Fibroblast of lung (primary cell): ENCODE results near the gene TACC2. TPM values are rescaled to one million over a fixed set of nuclear protein-coding genes. Genes with fewer than 3 reads are reported as not detected.

Experiments used
- DNase-seq, 2 donors: peaks; one replicate each; pipeline versions ENCODE4 v3.0.0 to v3.0.0-alpha.2; 2010; ENCODE audit warnings: low read depth in 2 of 2
- H2AFZ ChIP-seq: 2 replicates; pipeline ENCODE4 v1.5.1; 2012; ENCODE audit warnings: low read length, control low read depth, inconsistent platforms
- H3K27ac ChIP-seq: 2 replicates; pipeline ENCODE4 v1.5.1; 2011; ENCODE audit warnings: low read length, control low read depth; ENCODE audit not compliant: insufficient read depth
- H3K27me3 ChIP-seq: 2 replicates; pipeline ENCODE4 v1.5.1; 2011; ENCODE audit warnings: mild to moderate bottlenecking, low read length; ENCODE audit not compliant: control insufficient read depth, insufficient read depth
- H3K36me3 ChIP-seq: 2 replicates; pipeline ENCODE4 v1.5.1; 2011; ENCODE audit warnings: low read length; ENCODE audit not compliant: control insufficient read depth, insufficient read depth
- H3K4me1 ChIP-seq: 2 replicates; pipeline ENCODE4 v1.5.1; 2011; ENCODE audit warnings: low read length; ENCODE audit not compliant: control insufficient read depth, insufficient read depth; ENCODE audit errors: extremely low read depth
- H3K4me2 ChIP-seq: 2 replicates; pipeline ENCODE4 v1.5.1; 2011; ENCODE audit warnings: low read length, control low read depth; ENCODE audit not compliant: insufficient read depth; ENCODE audit errors: extremely low read depth
- H3K4me3 ChIP-seq, 4 experiments: fragments of 200-600 bp in 1 of 4; sonication (generic) in 1 of 4; replicated peaks in 1 of 4; 2 replicates each; pipeline ENCODE4 v1.5.1; 2011 to 2016; ENCODE audit warnings: low read length in 4 of 4, low read depth in 3 of 4, mild to moderate bottlenecking in 3 of 4, control low read depth in 2 of 4, inconsistent platforms in 1 of 4, mixed read lengths in 1 of 4; ENCODE audit not compliant: insufficient read depth in 1 of 4; ENCODE audit errors: control extremely low read depth in 1 of 4
- H3K79me2 ChIP-seq: 2 replicates; pipeline ENCODE4 v1.5.1; 2012; ENCODE audit warnings: mild to moderate bottlenecking, low read length, inconsistent platforms; ENCODE audit not compliant: control insufficient read depth, insufficient read depth
- H3K9ac ChIP-seq: 2 replicates; pipeline ENCODE4 v1.5.1; 2011; ENCODE audit warnings: mild to moderate bottlenecking, low read length, control low read depth; ENCODE audit not compliant: insufficient read depth
- H3K9me3 ChIP-seq: 2 replicates; pipeline ENCODE4 v1.5.1; 2012; ENCODE audit warnings: low read depth, low read length; ENCODE audit not compliant: control insufficient read depth, insufficient read depth
- H4K20me1 ChIP-seq: 2 replicates; pipeline ENCODE4 v1.5.1; 2011; ENCODE audit warnings: low read length; ENCODE audit not compliant: control insufficient read depth, insufficient read depth; ENCODE audit errors: extremely low read depth
- EZH2 ChIP-seq: IDR thresholded peaks from 2 replicates; pipeline ENCODE4 v1.5.1; 2012; ENCODE audit warnings: low read length, control low read depth, mild to moderate bottlenecking; ENCODE audit errors: missing control alignments
- polyA plus RNA-seq, 2 donors: library from polyadenylated mRNA; depleted of rRNA in 1 of 2; stranded (reverse) in 1 of 2; unstranded in 1 of 2; fragments of >200 nt; gene quantifications; 2 replicates each; pipeline ENCODE4 v1.2.1, GENCODE V29; 2011 to 2012; ENCODE audit warnings: missing spikeins in 1 of 2
- total RNA-seq: library from RNA; depleted of rRNA; stranded (reverse); fragments of >200 nt; gene quantifications from 2 replicates; pipeline ENCODE4 v1.2.1, GENCODE V29; 2014
- TF ChIP-seq, protein P1 (sequence below), 2 donors: IDR thresholded peaks in 1 of 2; conservative IDR thresholded peaks in 1 of 2; 1 replicate in 1 of 2; 2 replicates in 1 of 2; pipeline ENCODE4 v1.5.1; 2011 to 2012; ENCODE audit warnings: low read length in 2 of 2, control low read depth in 1 of 2, inconsistent platforms in 1 of 2, low read depth in 1 of 2, mild to moderate bottlenecking in 1 of 2

TACC2 gene
- total and polyA plus RNA-seq, 2 donors (not counting 1 experiment from before 2014, with no cell fraction given), result 7.6 to 13.0 TPM

DNA sequence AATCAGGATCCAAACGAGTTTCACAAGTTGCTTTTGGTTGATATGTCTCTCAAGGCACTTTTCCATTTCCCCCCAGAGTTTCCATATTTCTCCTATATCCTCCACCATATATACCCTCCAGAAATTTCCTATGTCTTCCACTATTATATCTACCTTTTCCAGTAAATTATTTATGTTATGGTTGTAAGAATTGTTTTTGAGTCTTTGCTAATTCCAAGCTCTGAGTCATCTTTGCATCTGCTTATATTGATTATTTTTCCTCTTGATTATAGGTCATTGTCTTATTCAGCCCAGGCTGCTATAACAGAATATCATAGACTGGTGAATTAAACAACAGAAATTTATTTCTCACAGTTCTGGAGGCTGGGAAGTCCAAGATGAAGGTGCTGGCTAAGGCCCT lies 12.7 kb downstream of the TACC2 start:
- Histone ChIP-seq H3K4me1 (no peaks in the 10 kb centered on the region), H3K79me2 (no peaks in the 10 kb centered on the region), H3K36me3 (no peaks in the 10 kb centered on the region), H2AFZ (no peak overlapping the region), H3K27ac (no peak overlapping the region), H3K27me3 (peaks cover 2% of the 10 kb centered on the region), H4K20me1 (no peaks in the 10 kb centered on the region), H3K9me3 (no peaks in the 10 kb centered on the region), H3K9ac (no peak overlapping the region), H3K4me3 (no peak overlapping the region), H3K4me2 (no peak overlapping the region)
- no peak for TF ChIP-seq EZH2
- TF ChIP-seq, protein P1, sequence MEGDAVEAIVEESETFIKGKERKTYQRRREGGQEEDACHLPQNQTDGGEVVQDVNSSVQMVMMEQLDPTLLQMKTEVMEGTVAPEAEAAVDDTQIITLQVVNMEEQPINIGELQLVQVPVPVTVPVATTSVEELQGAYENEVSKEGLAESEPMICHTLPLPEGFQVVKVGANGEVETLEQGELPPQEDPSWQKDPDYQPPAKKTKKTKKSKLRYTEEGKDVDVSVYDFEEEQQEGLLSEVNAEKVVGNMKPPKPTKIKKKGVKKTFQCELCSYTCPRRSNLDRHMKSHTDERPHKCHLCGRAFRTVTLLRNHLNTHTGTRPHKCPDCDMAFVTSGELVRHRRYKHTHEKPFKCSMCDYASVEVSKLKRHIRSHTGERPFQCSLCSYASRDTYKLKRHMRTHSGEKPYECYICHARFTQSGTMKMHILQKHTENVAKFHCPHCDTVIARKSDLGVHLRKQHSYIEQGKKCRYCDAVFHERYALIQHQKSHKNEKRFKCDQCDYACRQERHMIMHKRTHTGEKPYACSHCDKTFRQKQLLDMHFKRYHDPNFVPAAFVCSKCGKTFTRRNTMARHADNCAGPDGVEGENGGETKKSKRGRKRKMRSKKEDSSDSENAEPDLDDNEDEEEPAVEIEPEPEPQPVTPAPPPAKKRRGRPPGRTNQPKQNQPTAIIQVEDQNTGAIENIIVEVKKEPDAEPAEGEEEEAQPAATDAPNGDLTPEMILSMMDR (conservative IDR thresholded peaks at IDR 0.05 in 1 of 2, IDR thresholded peaks at IDR 0.05 in 1 of 2; ENCODE audit: low read depth in 1 of 2, low read length in 2 of 2), result no peak
- no peak for DNase-seq

DNA sequence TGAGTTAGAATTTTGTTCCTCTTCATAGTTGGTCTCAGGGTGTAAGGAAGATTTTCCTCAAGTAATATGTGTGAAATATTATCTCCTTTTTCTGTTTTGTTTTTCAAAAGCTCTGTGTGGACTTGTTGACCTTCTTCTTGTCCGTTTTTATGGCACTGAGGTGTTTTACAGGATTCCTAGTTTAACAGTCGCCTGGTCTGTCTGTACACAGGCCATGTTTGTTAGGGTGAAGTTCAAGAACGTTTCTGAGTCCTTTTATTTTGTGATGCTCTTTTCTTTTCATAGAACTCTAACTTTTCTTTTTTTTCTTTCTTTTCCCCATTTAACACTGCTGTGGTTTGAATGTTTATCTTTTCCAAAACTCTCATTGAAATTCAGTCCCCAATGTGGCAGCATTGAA lies 18.5 kb downstream of the TACC2 start:
- no peak for TF ChIP-seq EZH2
- TF ChIP-seq, protein P1 (conservative IDR thresholded peaks at IDR 0.05 in 1 of 2, IDR thresholded peaks at IDR 0.05 in 1 of 2; ENCODE audit: low read depth in 1 of 2, low read length in 2 of 2), result no peak
- Histone ChIP-seq H3K4me1 (no peaks in the 10 kb centered on the region), H3K4me2 (no peak overlapping the region), H3K79me2 (no peaks in the 10 kb centered on the region), H3K27me3 (no peaks in the 10 kb centered on the region), H2AFZ (no peak overlapping the region), H3K9me3 (no peaks in the 10 kb centered on the region), H3K36me3 (no peaks in the 10 kb centered on the region), H3K27ac (no peak overlapping the region), H3K9ac (no peak overlapping the region), H4K20me1 (no peaks in the 10 kb centered on the region), H3K4me3 (no peak overlapping the region)
- DNase-seq, result no peak

DNA sequence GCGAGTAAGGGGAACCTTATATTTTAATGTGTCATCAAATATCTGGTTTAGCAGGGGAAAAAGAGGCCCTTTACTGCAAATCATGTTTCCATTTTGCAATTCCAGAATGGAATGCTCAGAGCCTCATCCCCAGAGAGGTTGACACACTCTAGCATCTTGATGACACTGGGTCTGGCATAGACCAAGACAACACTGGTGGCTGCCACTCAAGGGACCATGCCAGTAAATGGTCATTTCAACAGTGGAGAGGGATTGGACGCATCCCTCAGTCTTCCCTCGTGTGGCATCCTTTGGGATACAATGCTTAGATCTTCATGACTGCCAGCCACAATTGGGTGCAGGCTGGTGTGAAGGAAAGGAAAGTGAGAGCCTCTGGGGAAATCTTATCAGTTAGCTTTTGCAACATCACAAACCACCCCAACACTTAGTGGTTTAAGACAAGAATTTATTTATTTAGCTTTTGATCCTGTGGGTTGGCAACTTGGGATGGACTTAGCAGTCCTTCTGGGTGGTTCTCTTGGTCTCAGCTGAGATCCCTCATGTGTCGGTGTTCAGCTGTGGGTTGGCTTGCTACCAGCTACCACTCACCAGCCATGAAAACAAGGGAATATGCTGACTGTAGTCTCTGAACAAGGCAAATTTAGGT lies 21.6 kb downstream of the TACC2 start:
- no peaks in the 10 kb centered on the region for H3K36me3 ChIP-seq
- H3K4me3 ChIP-seq, result no peak overlapping the region
- TF ChIP-seq, protein P1 (conservative IDR thresholded peaks at IDR 0.05 in 1 of 2, IDR thresholded peaks at IDR 0.05 in 1 of 2; ENCODE audit: low read depth in 1 of 2, low read length in 2 of 2), result no peak
- no peak for TF ChIP-seq EZH2
- H3K79me2 ChIP-seq, result no peaks in the 10 kb centered on the region
- H3K9ac ChIP-seq, result no peak overlapping the region
- H3K4me1 ChIP-seq, result no peaks in the 10 kb centered on the region
- no peak overlapping the region for H3K4me2 ChIP-seq
- no peak overlapping the region for H3K27ac ChIP-seq
- H2AFZ ChIP-seq, result no peak overlapping the region
- no peaks in the 10 kb centered on the region for H3K27me3 ChIP-seq
- DNase-seq, result peak; percentile 36 to 59
- H3K9me3 ChIP-seq, result no peaks in the 10 kb centered on the region
- no peaks in the 10 kb centered on the region for H4K20me1 ChIP-seq
